NCI-H128 (cell line): ENCODE results near the gene TRAF3IP3.
"Not testable (repeated sequence)": the region's sequence is repeated elsewhere in the genome, so short reads cannot be mapped to it uniquely, and the experiment has no call there.

Source experiments
- DNase-seq: peaks from one replicate; lab custom pipeline; 2025; ENCODE audit not compliant: unreplicated experiment; lab: John Stamatoyannopoulos, UW

The TRAF3IP3 gene

DNA sequence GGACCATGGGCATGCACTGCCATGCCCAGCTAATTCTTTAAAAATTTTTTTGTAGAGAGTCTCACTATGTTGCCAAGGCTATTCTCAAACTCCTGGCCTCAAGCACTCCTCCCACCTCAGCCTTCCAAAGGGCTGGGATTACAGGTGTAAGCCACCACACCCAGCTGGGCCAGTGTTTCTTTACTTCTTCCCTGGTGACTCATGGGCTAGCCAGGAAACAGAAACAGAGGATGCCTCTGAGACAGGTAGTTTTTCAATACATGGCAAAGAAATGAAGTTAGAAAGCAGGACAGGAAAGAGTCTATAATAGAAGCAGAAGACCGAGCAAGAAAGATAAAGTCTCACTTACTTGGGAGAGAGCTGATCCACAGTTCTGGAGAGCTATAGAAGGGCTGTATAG lies 36.1 kb downstream of the TRAF3IP3 start:
- DNase-seq = no peak

DNA sequence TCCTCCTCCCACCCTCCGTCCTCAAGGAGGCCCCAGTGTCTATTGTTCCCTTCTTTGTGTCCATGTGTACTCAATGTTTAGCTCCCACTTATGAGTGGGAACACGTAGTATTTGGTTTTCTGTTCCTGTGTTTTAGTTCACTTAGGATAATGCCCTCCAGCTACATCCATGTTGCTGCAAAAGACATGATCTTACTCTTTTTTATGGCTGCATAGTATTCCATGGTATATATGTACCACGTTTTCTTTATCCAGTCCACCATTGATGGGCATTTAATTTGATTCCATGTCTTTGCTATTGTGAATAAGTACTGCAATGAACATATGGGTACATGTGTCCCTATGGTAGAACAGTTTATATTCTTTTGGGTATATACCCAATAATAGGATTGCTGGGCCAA lies 37.9 kb downstream of the TRAF3IP3 start:
- not testable (repeated sequence) for DNase-seq

DNA sequence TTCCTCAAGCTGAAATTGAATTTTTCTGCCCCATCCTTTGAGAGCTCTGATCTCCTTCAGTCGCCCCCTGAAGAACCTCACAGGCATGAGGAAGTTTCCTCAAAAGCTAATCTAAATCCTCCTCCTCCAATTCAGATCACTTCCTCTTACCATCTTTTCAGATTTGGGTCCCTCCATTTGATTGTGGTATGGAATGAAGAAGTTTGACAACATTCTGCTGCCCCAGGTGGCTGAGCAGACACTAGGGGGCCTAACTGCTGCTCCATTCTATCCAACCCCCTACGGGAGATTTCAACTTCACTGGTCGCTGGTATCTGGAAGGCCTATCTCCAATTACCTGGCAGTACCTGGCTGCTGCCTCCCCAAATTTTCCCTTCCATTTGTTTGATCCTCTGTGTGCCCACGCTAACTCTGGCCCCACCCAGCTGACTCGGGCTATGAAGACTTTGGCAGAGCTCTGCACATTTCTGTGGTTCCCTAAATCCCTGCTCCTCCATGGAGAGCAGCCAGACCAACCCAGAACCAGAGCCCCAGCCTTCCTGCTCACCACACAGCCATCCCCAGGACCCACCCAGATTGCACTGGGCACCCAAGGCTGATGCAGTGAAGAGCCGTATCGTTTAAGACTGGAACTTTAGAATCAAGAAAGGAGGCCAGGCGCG lies 42.3 kb downstream of the TRAF3IP3 start:
- no peak for DNase-seq

DNA sequence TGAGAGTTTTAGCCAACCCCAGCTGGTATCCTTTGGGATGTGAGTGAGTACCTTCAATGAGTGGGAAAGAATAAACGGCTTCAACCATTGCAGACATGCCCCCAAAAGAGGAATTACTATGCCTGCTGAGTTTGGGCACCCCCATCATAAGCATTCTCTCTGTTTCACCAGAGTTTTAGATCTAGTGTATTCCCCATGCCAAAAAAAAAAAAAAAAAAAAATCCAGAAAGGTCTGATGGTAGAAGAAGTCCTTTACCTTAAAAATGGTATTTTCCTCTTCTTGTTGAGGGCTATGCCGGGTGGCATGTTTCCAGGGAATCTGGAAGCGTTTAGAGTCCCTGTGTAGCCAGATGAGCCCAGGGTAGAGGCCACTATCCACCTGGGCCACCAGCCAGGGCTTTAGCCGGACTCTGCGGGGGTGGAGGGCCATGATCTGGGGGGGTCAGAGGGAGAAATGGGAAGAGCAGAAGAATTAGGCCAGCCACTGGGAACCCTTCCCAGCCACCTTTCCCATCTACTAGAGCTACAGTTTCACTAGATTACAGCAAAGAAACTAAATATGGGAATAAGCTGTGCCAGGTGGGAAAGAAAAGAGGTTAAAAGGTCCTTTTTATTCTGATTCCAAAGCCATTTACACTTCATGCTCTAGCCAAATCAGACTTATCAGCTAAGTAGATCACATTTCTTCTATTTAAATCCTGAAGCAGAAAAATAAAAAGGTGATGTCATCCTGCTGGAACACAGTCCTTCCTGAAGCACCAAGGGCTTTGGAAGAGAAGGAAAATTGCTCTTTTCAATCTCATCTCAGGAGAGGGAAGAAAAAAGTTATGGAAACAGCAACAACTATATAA lies 45.4 kb downstream of the TRAF3IP3 start:
- DNase-seq = no peak

DNA sequence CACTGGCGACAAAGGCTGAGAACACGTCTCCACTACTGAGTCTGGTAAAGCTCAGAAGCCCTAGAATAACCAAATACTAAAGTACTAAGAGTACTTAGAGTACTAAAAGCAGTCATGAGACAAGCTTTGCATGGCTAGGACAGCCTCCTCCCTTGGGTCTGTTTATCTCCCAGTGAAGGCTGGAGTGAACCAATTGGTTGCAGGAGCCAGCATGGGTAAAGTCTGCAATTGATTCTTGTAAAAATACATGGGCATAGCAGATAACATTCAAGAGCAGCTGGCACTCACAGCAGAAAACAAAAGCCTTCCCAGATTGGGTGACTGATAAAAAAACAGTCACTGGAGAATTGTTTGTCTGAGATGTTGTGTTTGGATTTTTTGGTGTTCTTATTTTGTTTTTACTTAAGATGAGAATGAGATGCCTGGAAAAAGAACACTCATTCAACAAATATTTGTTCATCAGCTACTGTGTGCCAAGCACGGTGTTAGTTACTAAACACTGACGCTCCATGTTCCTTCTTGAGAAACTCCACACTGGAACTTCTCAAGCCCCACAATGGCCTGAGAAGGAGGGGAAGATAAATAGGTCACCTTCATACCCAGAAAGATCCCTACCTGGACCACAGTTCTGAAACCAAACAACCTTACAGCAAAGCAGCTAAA lies 46.4 kb downstream of the TRAF3IP3 start:
- no peak for DNase-seq

DNA sequence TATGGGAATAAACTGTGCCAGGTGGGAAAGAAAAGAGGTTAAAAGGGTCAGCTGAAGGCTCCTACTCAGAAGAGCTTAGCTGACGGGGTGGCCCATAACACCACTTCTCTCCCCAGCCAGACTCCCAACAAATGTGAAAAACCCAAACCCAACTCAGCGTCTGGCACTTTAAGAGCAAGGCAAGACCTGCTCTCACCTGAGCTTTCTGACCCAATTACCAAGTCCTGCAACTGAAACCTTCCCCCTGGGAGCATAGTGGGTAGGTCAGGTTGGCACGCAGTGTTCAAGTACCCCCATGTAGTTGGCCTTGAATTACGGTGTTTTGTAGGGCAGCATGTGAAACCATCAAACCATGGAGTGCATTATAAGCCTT lies 46.9 kb downstream of the TRAF3IP3 start:
- no peak for DNase-seq

DNA sequence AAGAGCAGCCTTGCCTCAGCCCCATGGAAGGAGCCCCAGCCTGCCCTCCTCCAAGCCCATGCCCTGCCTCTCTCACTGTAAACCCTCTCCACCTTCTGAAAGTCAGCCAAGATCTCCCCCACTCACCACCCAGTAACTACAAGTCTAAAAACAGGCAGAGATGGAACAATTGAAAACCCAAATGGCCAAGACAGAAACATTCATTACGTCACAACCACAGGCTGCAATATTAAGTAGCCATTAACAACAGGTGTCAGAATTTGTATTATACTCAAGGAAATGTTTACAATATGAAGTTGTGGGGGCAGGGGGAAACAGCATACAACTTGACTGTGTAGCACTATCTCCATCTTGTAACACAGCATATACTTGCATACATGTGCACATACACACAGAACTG lies 47.7 kb downstream of the TRAF3IP3 start:
- DNase-seq = no peak

DNA sequence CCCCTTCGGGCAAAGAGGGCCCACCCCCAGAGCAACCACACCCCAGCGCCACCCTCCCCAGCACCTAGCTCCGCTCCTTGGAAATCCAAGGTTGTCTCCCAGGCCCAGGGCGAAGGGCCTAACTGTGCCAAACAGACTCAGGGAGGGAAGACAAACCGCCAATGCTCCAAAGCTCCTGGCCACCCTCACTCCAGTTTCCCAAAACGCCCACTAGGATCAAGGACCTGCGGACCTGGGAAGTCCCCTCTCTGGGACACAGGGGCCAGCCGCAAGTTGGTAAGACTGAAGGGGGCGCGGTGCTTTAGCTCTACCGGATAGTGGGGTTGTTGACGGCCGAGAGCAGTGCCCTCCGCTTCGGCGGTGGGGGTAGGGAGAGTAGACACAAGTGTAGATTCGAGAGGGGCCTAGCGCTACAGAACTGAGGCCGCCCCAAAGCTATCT lies 49.5 kb downstream of the TRAF3IP3 start:
- no peak for DNase-seq

DNA sequence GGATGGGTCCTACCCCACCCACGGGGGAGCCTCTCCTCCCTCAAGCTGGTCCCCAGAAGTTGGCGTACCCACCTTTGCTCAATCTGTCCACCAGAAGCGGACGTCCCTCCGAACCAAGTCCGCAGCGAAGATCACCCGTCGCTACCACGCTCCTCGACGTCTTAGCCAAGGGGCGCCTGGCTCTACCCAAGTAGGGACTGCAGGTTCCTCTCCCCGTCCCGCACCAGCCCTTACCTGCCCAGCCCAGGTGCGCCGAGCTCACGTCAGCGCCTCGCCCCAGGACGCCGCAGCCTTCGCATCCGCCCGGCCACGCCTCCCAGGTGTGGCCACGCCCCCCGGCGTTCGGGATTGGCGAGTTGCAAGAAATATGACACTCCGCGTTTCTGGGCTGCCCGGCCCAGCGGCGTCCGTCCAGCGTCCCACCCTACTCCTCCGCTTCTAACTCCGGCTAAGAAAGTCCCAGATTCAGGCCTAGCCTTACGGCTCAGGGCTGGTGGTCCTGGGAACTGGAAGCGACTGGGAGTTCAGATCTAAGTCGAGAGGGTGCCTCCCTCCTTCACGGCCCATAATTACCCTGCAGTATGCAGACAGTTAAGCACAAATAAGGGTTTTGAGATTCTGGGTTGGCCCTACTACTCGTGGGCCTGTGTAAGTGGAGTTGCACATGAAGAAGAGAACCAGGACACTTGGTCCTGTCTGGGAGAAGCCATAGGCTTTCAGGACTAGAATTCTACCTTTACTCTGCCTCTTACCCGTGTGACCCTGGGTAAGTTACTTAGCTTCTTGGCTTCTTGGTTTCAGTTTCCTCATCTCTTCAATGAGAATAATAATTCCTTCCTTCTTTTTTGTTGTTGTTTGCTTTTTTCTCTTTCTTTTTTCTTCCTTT lies 50.3 kb downstream of the TRAF3IP3 start, which contains the start of gene IRF6:
IRF6 (minus strand) TSS at position 268 of the 886 bp plus-strand sequence. CDS start 4,729 bp downstream, outside the sequence.
- DNase-seq = peak; percentile 76

DNA sequence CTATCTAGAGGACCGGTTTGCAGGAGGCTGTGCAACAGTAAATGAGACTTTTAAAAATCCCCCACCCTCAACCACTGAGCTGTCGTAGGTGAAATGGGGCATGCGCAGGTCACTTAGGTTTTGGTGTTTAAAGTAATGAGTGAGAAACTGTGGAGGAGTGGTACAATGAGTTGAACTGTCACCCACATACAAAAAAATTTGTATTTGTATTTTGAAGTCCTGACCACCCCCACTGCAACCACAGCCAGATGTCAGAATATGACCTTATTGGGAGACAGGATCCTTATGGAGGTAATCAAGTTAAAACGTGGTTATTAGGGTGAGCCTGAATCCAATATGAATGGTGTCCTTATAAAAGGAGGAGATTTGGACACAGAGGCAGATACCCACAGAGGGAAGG lies 51.7 kb downstream of the TRAF3IP3 start:
- no peak for DNase-seq

DNA sequence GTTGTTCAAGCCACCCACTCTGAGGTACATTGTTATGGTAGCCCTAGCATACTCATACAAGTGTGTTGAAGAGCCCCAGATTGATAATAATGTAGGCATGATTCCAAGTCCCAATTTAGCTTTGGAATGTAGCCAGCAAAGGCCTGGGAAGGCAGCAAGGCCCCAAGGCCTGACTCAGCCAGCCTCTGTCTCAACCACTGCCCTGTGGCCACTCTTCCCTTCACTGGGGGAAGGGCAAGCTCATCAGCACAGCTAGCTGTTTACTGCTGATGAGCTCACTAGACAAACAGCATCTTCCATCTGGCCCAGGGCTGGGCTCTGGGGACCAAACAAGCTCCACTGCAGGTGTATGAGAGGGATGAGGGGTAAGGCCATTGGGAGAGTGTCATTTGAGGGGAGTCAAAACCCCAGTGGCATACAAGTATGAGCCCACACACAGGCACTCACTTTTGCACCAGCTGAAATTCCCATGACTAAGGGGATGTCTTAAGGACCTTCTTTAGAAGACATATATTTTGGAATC lies 52.3 kb downstream of the TRAF3IP3 start:
- peak; percentile 39 for DNase-seq

DNA sequence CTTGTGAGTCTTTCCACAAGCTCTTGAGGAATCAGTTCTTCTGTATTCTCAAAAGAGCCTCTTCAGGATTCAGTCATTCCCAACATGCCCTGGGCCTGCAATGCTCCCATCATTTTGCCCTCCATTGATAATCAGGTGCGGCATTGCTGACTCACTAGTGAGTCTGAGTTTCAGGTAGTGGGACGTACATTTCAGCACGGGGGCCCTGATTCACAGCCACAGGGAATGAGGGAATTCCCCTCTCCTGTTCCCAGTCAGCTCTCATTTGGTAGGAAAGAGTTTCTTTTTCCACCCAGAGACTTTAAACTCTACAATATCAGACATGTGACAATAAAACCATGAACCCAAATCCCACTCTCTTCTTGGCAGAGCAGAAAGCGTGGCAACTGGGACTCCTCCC lies 53.8 kb downstream of the TRAF3IP3 start:
- DNase-seq = no peak

DNA sequence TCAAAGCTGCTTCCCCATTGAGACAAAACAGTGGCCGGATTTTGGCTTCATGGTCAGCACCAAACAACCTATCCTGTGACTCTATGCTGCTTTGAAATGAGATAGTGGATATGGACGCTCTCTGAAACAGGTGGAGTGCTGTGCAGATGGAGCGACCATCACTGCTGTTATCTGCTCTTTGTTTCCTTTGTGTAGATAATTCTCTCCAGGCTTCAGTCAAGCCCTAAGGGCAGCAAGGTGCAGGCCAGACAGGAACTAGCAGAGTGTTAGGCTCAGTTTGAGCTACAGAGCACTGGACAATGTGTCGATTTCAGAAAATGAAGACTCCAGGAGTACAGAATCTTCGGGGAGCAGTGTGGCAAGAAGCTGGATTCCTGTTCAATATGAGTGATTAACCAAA lies 54.9 kb downstream of the TRAF3IP3 start:
- no peak for DNase-seq

DNA sequence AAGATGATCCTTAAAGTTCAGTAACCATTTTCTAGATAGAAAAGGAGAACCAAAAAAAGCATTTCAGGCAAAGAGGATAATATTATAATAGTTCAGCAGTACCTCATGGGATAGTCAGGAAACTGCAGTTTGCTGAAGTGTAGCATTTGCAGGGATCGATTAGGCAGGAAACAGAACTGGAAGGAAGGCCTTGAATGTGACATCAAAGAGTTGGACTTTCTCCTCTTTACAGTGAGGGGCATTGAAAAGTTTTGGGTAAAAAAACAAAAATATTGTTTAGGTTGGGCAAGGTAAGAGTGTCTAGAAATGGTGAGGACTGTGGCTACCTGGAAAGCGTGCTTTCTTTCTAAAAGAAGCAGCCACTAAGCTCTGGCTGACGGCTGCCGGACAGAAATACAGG lies 58.0 kb downstream of the TRAF3IP3 start:
- DNase-seq = no peak

DNA sequence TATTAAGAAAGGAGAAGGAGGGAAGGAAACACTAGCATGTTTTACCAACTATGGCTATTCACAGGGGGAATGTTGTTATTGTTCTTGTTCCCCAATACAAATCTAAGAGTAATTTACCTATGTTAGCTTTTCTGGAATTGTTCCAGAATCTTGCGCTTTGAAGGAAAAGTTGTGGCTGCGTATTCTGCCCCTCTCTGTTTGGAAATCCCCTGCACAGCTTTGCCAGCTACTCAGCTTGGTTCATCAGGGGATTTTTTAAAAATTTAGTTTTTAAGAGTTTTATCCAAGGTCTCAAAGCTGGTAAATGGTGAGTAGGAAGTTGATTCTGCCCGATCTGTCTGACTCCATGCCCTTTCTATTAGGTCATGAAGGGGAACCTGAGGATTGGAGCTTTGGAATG lies 59.6 kb downstream of the TRAF3IP3 start:
- DNase-seq = no peak

DNA sequence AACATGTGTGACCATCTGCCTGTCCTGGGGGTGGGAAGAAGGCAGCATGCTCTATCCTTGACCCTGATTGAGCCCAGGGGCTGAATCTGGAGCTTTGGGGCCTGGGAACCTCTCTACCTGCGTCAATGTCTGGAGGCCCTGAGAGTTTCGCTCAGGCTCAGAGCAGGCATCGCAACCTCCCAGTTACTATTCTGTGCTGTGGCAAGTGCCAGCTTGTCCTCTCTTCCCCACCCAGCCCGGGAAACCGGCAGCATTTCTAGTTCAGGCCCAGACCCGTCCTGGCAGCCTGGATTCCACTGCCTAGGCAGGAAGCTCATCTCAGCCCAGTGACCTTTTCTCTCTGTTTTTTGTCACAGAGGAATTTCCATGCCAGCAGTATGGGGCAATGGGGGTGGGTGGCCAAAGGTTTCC lies 60.1 kb downstream of the TRAF3IP3 start:
- no peak for DNase-seq

DNA sequence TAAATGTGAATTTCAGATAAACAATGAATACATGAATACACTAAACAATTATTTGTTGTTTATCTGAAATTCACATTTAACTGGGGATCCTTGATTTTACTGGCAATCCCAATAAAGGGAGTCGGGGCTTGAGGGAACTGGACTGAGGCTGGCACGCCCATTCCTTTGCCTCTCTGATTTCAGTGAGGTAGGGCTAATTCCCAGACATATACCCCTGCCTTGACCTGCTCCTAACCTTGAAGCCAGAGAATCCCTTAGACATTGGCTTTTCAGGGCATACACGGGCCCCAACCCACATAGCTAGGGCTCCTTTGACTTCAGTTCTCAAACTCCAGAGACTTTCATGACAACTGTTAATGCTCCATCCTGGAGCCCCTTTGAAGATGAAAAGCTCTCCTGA lies 61.1 kb downstream of the TRAF3IP3 start:
- no peak for DNase-seq

DNA sequence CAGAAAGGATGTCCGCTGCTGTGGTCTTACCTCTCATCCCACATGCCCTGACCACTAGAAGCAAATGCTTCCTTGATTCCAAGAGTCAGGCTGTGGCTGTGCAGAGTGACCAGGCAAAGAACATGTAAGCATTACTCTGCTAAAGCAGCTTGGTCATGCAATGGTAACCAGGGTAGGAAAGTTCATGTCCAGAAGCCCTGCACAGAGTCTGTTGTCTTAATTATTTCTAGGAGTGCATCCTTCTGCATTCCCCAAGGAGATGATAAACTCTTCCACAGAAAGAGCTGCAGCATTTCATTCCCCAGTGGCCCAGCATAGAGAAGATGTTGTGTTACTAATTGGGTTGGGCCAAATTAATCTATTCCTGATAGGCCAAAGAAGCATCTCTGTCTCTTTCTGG lies 61.8 kb downstream of the TRAF3IP3 start:
- no peak for DNase-seq

DNA sequence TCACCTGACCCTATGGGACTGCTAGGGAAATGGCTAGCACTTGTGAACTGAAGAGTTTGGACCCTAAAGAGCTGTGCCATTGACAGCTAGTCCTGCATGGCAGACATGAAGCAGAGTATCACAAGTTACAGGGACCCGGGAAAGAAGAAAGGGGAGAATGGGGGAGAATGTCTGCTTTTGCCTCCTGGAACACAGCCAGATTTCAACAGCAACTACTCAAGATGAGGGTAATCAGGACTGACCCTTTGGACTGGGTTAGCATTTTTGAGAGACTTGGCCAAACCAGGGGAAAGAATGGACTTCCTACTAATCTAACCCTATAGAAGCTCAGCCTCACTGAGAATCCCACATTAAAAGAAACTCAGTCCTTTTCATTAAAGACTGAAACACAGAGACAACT lies 63.2 kb downstream of the TRAF3IP3 start:
- DNase-seq = no peak

DNA sequence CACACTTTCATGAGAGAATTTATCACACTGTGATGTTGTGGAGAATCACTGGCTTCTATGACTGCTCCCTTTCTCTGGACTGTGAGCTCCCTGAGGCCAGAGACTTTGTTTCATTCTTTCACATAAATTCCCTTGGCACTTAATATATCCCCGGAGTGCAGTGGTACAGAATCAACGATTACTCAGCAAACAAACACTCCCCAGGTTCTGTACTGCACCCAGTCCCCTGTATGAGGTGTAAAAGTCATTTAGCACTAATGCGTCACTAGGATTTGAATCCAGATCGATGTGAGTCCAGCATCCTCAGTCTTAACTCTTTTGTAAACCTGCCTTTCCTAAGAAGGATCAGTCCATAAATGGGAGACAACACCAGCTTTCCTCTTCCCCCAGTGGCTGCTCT lies 65.1 kb downstream of the TRAF3IP3 start:
- DNase-seq = no peak

DNA sequence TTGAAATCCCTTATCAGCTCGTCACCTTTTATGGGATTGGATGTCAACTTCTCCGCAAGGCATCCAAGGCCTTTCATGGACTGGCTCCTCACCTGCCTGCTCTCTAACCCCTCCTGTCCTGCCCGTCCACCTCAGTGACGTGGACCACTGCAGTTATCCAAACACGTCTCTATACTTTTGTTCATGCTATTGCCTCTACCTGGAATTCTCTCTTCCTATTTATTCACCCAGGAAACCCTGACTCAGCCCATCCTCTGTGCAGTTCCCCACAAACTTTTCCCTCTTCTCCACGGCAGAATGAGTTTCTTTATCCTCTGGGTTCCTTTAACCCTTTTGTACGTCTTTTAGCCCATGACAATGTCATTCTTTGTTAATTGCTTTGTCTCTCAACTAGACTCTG lies 66.9 kb downstream of the TRAF3IP3 start:
- no peak for DNase-seq
